GM19324 (cell line): ENCODE measurements around the gene NDRG3.

Experiments used
- ATAC-seq: cut with Tn5 transposase; IDR thresholded peaks from one replicate; pipeline ENCODE4 v1.9.1; 2021; ENCODE audit warnings: mild to moderate bottlenecking, moderate library complexity; ENCODE audit not compliant: unreplicated experiment, low FRiP score

Gene NDRG3

DNA sequence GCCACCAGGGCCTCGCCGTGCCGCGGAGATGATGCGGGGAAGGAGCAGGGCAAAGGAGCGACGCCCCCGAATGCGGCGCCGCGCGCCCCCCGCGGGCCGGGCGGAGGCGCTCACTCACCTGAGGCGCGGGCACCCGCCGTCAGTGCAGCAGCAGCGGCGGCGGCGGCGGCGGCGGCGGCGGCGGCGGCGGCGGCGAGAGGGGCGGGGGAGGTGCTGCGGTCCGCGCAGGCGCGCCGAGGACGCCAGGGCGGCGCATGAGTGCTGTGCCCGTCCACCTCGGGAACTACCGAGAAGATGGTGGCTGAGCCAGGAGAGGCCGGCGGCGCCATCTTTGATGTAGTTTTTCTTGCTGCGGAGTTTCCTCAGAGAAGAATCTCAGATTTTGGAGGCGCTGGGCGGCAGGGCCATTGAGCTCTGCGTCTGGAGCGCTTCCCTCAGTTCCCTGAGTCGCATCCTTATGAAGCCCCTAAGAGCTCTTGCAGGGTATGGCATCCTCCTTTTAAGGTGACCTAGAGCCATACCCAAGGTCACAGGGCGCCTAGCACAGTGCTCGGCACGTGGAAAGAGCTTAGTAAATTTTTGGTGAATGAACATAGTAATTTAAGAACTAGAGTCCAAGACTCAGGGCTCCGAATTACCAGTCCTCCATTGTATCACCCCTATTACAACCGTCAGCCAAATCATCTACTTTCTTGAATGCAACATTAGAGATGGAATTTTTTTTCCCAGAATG lies at the start of gene NDRG3:
Gene NDRG3, minus strand, starts transcription at position 164 of the 733 bp plus-strand sequence. CDS start 24,355 bp downstream, outside the sequence.
- ATAC-seq: peak; percentile 89

DNA sequence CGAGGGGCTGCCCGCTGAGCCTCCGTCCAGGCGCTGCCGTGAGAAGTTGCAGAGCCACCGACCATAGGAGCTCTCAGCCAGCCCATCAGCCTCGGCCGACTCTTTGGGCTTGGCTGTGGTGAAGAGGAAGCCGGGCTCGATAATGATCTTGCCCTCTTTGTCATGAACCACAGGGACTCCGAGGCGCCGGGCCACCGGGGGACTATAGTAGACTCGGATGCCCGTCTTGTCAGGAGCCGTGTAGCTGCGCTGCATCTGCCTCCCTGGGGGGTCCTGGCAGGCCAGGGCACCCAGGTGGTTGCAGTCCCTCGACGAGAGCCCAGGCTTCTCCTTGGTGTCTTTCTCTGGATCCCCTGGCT lies 48.2 kb upstream of the NDRG3 start:
- no peak for ATAC-seq

GRCh38 chr20:36793294-36794115 lies 47.6 kb upstream of the NDRG3 start:
- ATAC-seq: no peak

DNA sequence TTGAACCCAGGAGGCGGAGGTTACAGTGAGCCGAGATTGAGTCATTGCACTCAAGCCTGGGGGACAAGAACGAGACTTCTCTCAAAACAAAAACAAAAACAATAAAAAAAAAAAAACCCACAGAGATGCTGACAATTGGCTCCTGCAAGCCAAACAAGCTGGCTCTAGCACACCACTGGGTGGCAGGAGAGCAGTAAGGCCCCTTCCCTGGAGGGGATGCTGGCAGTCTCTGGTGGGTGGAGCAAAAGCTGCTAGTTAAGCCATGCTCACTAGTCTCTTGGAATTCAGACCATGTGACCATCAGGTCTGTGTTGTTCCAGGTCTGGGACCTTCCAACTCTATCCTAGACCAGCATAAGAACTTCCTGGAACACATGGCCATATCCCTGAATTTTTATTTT lies 46.5 kb upstream of the NDRG3 start:
- ATAC-seq: no peak

GRCh38 chr20:36791862-36792261 lies 46.0 kb upstream of the NDRG3 start:
- no peak for ATAC-seq

DNA sequence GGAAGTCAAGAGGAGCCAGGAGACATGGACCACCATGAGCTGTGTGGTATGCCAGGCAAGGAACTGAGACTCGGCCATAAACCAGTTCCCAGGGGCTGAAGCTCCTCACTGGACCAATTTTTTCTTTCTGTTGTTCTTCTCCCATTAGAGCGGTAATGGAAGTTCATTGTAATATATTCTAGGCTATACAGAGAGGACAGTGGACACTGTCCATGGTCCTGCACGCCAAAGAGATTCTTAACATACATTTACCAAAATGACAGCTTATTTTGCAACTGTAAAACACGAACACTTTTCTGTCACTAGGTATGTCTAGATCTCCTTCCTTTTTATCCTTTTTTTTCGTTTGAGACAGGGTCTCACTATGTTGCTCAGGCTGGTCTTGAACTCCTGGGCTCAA lies 40.8 kb upstream of the NDRG3 start:
- ATAC-seq: no peak

- ATAC-seq: no peak
These were observed 40.4 kb upstream of the NDRG3 start for GRCh38 chr20:36786246-36786645.

GRCh38 chr20:36785308-36785707 lies 39.4 kb upstream of the NDRG3 start:
- ATAC-seq: no peak

DNA sequence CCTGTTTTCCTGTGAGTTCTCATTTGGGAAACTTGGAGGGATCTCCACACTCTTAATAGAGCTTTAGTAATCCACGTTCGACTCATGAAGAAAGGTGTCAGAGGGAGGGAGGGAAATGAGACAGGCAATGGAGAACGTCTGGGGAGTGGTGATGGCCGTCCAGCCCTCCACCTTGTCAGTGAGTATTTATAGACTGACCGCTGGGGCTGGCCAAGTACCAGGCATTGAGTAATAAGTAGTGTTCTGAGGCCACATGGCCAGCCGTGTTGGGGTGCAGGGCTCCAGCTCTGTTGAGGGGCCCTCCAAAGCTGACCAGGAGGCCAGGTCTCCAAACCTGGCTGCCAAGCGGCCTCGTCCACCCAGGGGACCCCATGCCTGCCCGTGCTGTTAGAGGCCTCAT lies 39.0 kb upstream of the NDRG3 start:
- no peak for ATAC-seq

DNA sequence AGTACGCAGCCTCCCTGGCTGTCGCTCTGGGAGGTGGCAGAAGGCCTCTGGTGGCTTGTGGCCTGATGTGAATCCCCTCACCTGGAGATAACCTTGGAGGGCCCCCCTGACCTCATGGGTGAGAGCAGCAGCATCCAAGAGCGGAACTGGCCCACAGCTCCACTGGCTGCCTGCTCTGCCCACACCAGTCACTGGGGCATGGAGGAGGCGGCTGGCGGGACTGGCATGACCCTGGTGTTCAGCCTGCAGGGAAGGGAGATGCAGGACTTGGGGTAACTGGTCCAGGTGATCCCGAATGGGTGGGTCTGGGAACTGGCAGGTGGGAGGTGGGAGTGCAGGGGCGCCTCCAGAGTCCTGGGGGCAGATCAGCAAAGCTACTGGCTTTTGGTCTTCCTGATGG lies 38.2 kb upstream of the NDRG3 start:
- ATAC-seq: no peak

DNA sequence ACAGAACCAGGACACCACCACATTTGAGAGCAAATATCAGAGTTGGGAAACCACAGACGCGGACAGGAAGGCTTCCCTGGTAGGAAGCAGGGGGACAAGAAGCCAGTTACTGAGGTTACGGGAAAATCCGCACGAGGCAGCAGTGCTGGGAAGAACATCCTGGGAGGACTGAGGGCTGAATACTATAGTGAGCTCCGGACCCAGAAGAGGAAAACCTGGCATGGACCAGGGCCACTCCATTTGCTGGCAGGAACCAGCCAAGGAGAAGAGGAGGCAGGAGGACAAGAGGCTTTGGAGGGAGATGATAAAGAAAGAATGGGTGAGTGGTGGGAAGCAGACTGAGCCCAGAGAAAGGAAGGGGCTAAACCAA lies 33.8 kb upstream of the NDRG3 start:
- no peak for ATAC-seq

DNA sequence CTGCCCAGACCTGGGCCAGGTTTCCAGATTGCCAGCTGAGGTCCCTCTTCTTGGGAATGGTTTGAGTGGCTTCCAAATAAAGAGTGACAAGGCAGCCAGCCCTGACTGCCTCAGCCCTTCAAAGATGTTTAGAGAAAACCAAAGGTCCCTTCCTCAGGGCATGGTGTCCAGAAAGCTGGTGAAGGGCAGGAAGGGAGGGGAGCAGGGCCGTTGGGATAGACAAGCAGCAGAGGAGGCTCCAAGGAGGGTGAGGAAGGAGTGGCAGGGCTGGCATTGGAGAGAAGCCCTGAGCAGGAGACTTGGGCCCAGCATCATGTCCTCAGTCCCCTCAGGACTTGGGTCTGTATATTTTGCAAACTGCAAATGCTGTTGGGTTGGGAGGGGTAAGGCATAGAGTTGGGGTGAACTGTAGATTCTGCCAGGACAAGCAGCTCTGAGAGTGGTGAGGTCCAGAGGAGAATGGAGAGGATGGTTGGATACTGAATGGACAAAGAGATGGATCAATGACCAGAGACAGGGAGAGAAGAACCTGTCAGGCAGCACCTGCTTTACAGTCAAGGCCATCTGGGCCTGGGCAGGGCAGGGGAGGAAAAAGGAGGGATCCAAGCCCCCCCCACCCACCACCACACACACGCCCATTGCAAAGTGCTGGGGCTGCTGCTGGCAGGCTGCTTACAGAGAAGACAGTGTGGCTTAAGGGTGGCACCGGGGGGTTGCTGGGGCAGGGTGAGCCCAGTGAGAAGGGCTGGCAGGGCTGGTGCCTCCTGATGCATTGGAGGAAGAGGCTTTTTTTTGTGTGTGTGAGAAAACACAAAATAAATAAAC lies 33.2 kb upstream of the NDRG3 start:
- no peak for ATAC-seq

GRCh38 chr20:36777576-36777975 lies 31.7 kb upstream of the NDRG3 start:
- no peak for ATAC-seq

- ATAC-seq: no peak
These were observed 31.3 kb upstream of the NDRG3 start for GRCh38 chr20:36777167-36777566.

DNA sequence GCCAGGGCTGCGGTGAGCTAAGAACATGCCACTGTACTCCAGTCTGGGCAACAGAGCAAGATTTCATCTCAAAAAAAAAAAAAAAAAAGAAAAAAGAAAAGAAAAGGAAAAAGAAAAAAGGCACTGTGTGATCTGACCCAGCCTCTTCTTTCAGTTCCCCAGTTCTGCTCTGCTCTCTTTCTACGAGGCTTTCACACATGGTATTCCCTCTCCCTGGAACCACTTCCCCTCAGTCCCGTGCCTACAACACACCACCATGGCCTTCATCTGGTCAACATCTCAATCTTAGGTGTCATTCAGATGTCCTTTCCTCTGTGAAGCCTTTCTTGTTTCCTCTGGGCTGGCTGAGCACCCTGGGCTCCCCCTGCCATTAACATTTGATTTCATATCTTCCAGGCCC lies 29.9 kb upstream of the NDRG3 start:
- no peak for ATAC-seq

DNA sequence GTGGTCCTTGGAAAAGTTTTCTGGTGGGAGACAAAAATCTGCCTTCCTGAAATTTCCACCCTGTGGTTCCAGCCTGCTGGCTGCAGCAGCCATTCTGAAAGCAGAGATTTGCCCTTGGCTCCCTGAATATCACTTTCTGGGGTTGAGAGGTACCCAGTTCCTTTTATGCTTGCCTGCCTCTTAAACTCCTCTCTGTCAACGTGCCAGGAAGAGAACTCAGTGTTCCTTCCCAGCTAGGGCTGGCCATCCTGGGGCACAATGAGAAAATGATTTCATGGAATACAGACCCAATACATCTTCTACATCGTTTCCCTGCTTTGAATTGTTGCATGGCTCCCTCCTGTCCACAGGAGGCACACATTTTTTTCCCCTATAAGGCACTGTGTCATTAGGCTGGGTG lies 29.3 kb upstream of the NDRG3 start:
- no peak for ATAC-seq

DNA sequence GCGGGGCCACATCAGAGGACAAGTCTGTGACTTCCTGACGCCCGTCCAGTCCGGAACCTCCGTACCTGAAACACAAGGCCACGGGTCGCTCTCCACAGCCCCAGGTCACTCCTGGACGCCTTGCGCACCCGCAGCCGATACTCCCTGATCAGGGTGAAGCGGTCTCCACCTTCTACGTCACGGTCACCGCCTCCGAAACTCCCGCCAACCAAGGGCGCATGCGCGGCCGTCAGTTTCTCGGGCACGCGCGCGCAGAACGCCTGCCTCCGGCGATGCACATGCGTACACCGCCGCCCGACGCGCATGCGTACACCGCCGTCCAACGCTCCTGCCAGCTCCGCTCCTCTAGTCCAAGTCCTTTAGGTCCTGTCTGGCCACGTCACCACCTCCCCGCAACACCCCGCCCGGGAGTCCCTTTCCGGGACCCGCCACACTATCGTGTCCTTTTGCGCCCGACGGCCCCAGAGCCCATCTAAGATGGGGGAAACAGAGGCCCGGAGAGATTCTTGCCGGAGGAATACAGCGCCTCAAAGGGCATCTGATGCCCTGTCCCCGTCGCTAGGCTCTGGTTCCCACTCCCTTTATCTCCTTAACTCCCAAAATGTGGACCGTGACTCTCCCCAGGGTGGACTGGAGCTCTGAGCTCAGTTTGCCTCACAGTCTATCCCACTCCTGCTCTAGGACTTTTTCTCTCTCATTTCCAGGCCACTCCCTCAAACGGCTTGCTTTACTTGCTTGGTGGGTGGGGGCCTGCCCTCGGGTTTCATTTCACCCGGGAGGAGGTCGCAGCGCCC lies 27.9 kb upstream of the NDRG3 start, which contains the start of gene DSN1:
Gene DSN1, minus strand, starts transcription at position 167 of the 794 bp plus-strand sequence. CDS start 2,305 bp downstream, outside the sequence.
- ATAC-seq: peak; percentile 91

DNA sequence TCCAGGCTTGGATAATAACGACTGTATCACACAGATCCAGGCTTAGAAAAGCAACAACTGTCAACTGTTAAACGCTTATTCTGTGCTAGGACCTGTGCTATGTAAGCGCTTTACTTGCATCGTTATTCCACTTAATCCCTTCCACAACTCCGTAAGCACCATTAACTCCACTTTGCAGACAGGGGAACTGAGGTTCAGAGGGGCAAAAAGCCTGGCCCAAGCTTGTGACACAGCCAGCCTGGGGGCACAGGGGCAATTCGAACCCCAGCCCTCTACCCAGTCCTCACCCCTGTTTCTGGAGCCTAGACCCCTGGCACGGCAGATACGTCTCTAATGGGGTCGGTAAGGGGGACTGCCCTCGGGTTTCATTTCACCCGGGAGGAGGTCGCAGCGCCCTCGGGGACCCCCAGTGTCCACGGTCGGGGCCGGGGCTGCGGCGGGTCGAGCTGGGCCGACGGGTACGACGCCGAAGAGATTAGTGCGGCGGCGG lies 27.3 kb upstream of the NDRG3 start:
- no peak for ATAC-seq

- no peak for ATAC-seq
These were observed 24.8 kb upstream of the NDRG3 start for GRCh38 chr20:36770680-36771079.

GRCh38 chr20:36768768-36769430 lies 23.0 kb upstream of the NDRG3 start:
- ATAC-seq: no peak
